HFF-Myc (cell line): Measurements from ENCODE around the gene RAB31.

Experiments
- DNase-seq: peaks from one replicate; pipeline ENCODE4 v3.0.0-alpha.2; 2011; ENCODE audit warnings: low read depth; ENCODE audit errors: extremely low read depth
- H3K4me3 ChIP-seq: replicated peaks from 2 replicates; pipeline ENCODE4 v1.5.1; 2011; ENCODE audit warnings: low read depth, mild to moderate bottlenecking, control low read depth, low read length
- CTCF ChIP-seq: IDR thresholded peaks from 2 replicates; pipeline ENCODE4 v1.5.1; 2012; ENCODE audit warnings: mild to moderate bottlenecking, low read depth, low read length, control low read depth; ENCODE audit errors: missing control alignments

The RAB31 gene

GRCh38 chr18:9700261-9700796 lies 7.8 kb upstream of the RAB31 start:
- H3K4me3 ChIP-seq, result no peak overlapping the region
- no peak for DNase-seq
- no peak for TF ChIP-seq CTCF

- H3K4me3 ChIP-seq, result no peak overlapping the region
- no peak for DNase-seq
- no peak for TF ChIP-seq CTCF
Observed at GRCh38 chr18:9701609-9702349, 6.3 kb upstream of the RAB31 start.

GRCh38 chr18:9704233-9705118 lies 3.6 kb upstream of the RAB31 start:
- no peak overlapping the region for H3K4me3 ChIP-seq
- no peak for DNase-seq
- no peak for TF ChIP-seq CTCF

- DNase-seq, result no peak
- H3K4me3 ChIP-seq, result no peak overlapping the region
- TF ChIP-seq CTCF, result no peak
Observed at GRCh38 chr18:9705183-9705829, 2.8 kb upstream of the RAB31 start.

- no peak overlapping the region for H3K4me3 ChIP-seq
- no peak for TF ChIP-seq CTCF
- no peak for DNase-seq
Observed at GRCh38 chr18:9706081-9706935, 1.8 kb upstream of the RAB31 start.
